DLD1 (cell line): ENCODE data around the gene CISD1.
"Not testable (repeated sequence)": the region's sequence is repeated elsewhere in the genome, so short reads cannot be mapped to it uniquely, and the experiment has no call there.

Experiments
- in situ Hi-C: cut with HindIII; loops from 2 replicates; pipeline ENCODE4 v1.10.0; 2017; ENCODE audit warnings: low sequenced_read_pairs

CISD1 gene

DNA sequence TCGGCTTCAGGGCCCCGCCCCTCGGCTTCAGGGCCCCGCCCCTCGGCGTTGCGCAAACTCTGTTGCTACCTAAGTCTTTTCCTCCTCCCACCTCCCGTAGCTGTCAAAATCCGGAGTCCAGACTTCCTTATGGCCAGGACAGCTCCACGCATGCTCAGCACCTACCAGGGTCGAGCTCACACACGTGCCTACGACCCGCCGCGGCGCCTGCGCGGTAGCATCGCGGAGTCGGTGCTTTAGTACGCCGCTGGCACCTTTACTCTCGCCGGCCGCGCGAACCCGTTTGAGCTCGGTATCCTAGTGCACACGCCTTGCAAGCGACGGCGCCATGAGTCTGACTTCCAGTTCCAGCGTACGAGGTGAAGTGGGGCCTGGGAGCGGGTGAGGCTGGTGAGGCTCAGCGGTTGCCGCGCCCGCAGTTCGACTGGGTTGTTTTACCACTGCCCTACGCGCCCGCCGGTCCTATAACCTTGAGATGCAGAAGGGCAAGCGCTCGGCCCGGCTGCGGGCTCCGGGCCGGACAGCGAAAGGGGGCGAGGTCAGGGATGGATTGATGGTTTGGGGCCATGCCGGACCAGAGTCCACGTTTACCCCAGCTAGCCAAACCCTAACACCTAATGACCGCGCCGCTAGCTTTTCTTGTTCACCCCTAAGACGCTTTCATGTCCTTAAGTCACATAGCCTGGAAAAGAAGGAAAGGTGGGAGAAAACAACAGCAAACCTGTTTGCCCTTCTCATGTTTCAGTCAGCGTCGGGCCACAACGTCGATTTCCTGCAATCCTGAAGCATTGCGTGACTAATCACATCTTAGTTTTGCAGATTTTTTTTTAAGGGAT, at the start of gene CISD1:
TSS of gene CISD1 (plus strand) at position 217 of the 836 bp plus-strand sequence. CDS start at position 329, 112 bp downstream.
- in situ Hi-C loops = no loop called here

DNA sequence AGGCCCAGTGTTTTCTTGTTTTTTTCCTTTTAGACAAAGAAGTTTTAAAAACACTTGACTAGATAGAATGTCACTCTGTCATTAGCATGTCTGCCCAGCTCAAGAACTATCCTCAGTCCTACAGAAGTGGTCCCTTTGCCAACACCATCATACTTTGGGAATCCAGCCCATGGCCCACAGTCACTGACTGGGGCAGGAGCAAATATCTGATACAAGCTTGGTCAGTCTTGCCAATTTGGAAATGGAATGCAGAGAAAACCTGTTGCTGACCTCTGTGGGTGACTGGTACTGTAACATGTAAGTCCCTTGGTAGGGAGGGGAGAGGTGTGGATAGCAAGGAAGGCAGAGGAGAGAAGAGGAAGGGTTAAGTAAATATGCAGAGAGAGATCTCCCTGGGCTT, 49.1 kb upstream of the CISD1 start:
- in situ Hi-C loops = no loop called here

DNA sequence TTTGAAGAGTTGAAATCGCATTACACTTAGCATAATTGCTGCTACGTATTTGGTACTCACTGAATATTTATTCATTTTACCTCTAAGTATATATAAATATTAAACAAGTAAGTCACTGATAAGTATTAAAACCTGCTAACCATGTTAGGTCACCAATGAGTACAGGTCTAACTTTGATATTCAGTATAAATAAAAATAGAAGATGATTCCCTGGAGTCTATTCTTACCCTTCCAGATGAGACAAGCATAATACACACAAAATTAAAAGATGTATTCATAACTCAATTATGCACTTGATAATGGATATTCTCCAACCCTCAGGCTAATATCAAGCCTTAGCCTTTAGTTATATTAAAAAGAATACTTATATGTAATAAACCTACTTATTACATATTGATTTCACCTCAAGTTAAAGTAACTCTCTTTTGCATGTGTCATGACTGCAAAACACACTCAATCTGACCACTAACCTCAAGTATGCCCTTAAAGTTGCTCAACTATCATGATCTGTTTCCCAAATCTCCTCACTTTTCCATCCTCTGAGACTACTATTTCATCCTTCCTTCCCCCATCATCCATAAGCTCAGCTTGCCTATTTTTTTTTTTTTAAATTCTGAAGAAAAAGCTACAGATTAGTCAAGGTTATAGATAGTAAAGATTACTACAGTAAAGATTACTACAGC, 48.1 kb upstream of the CISD1 start:
- in situ Hi-C loops = no loop called here

DNA sequence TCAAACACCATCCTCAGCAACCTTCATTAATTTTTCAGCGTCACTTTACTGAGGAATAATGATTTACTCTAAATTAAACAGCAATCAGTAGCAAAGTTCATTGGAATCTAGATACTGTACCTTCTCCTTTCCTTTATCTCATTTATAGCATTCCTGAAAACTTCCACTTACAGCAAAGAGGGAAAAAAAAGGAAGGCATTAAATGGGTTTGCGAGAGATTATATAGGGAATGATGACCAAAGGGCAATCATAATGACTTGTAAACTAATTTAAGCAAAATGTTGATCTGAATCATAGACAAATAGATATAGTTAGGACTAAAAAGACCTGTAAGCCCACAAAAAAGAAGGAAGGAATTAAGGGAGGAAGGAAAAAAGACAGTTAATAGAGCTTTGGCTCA, 43.3 kb upstream of the CISD1 start:
- in situ Hi-C loops = no loop called here

DNA sequence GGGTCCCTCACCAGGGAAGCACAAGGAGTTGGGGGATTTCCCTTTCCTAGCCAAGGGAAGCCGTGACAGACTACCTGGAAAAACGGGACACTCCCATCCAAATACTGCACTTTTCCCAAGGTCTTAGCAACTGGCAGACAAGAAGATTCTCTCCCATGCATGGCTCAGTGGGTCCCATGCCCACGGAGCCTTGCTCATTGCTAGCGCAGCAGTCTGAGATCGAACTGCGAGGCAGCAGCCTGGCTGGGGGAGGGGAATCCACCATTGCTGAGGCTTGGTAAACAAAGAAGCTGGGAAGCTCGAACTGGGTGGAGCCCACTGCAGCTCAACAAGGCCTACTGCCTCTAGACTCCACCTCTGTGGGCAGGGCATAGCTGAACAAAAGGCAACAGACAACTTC, 39.1 kb upstream of the CISD1 start:
- in situ Hi-C loops = not testable (repeated sequence)

DNA sequence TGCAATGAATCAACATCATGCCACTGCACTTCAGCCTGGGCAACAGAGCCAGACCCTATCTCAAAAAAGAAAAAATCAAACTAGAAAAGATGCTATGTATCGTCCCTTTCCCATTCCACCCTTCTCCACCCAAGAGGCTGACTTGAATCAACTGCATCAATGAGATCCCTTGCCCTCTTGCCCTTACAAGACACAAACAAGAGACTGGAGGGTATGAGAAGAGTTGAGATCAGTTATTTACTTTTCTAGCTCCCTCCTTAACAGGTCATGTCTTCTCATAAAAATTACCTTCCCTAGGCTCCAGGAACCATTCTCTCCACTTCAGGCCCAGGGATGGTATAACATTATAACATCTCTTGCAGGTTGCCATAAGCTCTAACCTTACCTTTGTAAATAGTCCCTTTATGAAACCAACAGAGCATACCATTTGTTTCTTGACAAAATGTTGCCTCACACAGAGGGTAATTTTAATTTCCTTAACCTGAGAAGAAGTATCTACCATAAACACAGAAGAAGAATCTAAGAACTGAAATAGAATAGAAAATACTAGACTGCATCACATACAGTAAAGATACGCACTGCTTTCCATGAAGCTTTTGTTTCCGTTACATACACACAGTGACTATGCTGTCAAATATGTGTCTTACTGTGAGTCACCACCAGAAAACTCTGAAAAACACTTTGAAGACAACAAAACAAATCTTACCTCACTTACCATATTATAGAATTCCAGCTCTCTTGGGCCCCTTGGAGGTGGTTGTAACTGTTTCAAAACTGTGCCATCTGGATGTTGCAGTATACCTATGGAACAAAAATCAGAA, 31.7 kb upstream of the CISD1 start:
- in situ Hi-C loops = no loop called here

DNA sequence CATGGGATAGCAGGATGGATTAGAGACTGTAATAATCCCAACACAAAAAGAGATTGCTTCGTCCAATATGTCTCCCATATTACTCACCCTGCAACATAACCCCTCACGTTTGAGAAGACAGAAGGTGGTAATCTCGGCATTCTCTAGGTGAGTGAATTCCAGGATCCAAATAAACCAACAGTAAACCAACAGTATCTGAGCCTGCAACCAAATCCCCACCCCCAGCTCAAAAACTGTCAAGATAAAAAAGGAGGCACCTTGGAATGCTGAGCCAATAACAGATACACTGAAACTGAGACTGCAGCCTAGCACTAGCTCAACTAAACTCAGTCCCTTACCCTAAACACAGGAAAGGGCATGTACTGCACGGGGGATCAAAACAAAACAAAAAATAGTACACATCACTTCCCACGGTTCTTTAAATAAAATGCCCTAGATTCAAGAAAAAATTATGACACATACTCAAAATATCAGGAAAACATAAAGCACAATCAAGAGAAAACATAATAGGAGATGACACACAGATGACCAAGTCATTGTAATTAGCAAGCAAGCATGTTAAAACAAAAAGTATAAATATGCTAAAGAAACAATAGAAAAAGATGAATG, 29.3 kb upstream of the CISD1 start:
- in situ Hi-C loops = no loop called here

DNA sequence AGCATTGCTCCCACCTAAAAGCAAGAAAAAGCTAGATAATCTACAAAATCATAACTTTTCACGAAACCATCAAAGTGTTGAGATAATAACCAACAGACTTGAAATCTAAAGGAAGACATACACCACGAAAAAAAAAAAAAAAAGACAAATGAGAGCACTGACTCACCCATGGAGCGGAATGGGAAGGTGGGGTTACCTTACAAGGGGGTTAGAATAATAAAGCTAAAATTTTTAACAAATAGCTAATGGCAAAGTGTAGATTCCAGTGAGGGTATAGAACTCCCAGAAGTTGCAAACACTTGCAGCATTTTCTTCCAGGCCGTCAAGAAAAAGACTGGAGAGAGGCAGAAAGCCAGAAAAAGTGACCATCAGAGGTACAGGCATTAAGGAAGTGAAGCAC, 28.4 kb upstream of the CISD1 start:
- in situ Hi-C loops = no loop called here

DNA sequence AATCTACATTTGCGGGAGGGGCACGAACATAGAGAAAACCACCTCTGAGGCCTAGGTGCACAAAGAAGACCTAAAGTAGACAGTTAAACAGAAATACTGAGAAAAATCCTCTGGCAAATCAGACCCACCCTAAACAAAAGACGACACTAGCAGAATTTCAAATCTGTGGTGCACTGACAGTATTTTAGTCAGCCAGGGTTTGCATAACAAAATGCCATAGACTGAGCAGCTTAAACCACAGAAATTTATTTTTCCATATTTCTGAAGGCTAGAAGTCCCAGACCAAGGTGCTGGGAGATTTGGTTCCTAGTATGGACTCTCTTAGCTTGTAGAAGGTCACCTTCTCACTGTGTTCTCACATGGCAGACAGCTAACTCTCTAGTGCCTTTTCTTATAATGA, 27.6 kb upstream of the CISD1 start:
- in situ Hi-C loops = no loop called here

DNA sequence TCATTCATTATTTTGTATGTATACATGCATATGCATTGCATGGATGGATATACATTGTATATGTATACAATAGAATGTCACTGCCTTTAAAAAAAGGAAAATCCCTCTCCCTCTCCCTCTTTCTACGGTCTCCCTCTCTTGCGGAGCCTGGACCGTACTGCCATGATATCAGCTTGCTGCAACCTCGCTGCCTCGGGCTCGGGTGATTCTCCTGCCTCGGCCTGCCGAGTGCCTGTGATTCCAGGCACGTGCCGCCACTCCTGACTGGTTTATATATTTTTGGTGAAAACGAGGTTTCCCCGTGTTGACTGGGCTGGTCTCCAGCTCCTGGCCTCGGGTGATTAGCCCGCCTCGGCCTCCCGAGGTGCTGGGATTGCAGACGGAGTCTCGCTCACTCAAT, 25.7 kb upstream of the CISD1 start:
- in situ Hi-C loops = no loop called here

DNA sequence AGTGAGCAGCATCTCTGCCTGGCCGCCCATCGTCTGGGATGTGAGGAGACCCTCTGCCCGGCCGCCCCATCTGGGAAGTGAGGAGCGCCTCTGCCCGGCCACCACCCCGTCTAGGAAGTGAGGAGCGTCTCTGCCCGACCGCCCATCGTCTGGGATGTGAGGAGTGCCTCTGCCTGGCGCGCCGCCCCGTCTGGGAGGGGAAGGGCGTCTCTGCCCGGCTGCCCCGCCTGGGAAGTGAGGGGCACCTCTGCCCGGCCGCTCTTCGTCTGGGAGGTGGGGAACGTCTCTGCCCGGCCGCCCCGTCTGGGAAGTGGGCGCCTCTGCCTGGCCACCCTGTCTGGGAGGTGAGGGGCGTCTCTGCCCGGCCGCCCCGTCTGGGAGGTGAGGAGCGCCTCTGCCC, 25.2 kb upstream of the CISD1 start:
- in situ Hi-C loops = not testable (repeated sequence)

DNA sequence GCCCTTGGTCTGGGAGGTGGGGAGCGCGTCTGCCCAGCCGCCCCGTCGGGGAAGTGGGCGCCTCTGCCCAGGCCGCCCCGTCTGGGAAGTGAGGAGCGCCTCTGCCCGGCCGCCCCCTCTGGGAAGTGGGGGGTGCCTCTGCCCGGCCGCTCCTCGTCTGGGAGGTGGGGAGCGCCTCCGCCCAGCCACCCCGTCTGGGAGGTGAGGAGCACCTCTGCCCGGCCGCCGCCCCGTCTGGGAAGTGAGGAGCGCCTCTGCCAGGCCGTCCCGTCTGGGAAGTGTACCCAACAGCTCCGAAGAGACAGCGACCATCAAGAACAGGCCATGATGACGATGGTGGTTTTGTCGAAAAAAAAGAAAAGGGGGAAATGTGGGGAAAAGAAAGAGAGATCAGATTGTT, 24.7 kb upstream of the CISD1 start:
- in situ Hi-C loops = not testable (repeated sequence)

DNA sequence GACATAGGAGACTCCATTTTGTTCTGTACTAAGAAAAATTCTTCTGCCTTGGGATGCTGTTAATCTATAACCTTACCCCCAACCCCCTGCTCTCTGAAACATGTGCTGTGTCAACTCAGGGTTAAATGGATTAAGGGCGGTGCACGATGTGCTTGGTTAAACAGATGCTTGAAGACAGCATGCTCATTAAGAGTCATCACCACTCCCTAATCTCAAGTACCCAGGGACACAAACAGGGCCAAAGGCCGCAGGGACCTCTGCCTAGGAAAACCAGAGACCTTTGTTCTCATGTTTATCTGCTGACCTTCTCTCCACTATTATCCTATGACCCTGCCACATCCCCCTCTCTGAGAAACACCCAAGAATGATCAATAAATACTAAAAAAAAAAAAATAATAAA, 24.3 kb upstream of the CISD1 start:
- in situ Hi-C loops = not testable (repeated sequence)

DNA sequence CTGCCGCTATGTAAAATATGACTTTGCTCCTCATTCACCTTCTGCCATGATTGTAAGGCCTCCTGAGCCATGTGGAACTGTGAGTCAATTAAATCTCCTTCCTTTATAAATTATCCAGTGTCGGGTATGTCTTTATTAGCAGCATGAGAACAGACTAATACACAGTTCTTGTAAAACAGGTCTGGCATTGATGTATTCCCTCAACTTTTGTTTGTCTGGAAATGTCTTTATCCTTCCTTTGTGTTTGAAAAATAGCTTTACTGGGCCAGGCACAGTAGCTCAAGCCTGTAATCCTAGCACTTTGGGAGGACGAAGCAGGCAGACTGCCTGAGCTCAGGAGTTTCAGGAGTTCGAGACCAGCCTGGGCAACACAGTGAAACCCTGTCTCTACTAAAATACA, 15.8 kb upstream of the CISD1 start:
- in situ Hi-C loops = no loop called here

DNA sequence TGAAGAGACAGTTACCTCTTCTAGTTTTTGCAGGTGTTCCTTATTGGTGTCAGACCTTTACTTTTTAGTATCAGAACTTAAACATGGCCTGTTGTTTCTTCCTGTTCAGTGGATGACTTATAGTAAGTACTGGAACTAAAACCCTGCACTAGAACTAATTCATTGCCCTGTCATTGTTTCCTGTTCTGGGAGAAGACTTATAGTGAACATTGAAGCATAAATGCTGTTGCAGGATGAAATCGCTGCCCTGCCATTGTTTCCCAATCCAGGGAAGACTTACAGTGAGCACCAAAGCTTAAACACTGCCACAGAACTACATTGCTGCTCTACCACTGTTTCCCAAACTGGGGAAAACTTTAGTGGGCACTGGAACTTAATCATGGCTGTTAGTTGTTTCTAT, 14.3 kb upstream of the CISD1 start:
- in situ Hi-C loops = no loop called here

DNA sequence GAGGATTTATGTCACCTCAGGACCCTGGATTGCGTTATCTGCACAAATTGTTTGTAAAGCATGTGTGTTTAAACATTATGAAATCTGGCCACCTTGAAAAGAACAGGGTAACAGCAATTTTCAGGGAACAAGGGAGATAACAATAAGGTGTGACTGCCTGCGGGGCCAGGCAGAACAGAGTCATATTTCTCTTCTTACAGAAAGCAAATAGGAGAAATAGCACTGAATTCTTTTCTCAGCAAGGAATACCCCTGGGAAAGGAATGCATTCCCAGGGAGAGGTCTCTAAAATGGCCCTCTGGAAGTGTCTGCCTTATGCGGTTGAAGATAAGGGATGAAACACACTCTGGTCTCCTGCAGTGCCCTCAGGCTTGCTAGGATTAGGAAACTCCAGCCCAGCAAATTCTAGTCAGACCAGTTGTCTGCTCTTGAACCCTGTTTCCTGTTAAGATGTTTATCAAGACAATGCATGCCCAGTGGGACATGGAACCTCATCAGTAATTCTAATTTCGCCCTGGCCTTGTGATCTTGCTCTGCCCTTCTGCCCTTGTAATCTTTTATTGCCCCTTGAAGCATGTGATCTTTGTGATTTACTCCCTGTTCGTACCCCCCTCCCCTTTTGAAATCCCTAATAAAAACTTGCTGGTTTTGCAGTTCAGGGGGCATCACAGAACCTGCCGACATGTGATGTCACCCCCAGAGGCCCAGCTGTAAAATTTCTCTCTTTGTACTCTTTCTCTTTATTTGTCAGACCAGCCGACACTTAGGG, 12.8 kb upstream of the CISD1 start:
- in situ Hi-C loops = not testable (repeated sequence)

DNA sequence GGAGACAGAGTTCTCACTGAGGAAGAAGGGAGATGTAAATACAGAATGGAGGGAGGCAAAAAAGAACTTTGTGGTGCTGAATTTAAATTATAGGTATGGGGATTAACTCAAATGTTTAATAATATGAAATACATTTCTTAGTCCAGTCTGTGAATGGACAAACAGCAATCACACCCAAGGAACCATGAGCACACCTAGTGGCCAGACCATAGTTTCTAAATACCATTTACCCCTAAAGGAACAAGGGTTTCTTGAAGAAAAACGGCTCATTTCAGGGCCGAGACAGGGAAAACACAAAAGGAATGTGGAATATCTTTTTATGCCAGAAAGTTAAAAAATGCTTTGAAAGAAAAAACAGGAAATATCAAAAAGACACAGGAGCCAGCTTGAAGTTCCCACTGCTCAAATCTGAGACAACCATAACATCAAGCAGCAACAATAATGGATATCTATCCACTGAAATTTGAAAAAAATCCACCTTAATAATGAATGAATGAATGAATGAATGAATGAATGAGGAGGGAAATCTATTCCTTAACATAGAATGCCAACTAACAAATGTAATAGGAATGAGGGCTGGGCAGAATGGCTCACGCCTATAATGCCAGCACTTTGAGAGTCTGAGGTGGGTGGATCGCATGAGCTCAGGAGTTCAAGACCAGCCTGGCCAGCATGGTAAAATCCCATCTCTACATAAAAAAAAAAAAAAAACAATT, 9.8 kb upstream of the CISD1 start:
- in situ Hi-C loops = no loop called here

DNA sequence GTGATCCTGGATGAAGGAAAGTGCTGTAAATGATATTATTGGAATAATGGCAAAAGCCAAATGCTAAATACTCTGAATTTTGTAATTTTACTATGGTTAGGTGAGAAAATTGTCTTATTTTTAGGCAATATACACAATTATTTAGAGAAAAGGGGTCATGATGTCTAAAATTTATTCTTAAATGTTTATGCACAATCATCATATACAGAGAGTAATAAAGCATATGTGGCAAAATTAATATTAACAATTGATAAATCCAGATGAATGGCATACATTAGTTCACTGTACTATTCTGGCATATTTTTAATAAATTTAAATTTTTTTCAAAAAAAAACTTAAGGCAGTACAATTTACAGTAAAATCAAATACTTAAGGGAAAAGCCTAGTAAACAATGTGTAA, 8.6 kb upstream of the CISD1 start:
- in situ Hi-C loops = no loop called here

DNA sequence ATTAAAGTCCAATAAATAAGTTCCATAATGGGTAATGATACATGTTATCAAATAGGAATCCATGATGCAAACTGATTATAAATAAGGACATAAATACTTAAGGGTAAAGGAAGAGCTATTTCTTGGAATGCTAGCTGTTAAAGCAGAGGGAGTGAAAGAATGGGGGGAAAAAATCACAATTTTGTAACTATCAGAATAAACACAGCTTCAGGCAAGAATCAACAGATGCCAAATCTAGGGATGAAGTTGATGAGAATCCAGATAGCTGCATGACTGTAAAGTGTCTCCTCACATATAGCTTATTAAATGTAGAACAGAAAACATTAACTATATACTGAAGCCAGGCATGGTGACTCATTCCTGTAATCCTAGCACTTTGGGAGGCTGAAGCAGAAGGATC, 6.2 kb upstream of the CISD1 start:
- in situ Hi-C loops = no loop called here

DNA sequence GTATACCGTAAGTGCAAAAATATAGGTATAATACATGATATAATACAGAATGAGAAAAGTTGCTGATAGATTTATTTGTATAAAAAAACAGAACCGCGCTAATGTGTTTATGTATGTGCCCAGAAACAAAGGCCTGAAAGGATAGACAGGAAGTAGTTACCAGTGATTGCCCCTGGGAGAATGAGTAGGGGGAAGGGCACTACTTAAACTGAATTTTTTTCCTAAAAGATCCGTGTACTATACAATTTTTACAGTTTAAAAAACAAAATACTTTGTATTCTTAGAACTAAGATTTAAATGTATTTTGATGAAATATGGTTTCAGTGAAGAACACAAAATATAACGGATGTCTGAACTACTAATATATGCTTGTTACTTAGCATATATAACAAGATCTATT, 4.2 kb upstream of the CISD1 start:
- in situ Hi-C loops = no loop called here
